Raji (cell line): ENCODE measurements around the gene FOXL3.

Source experiments
- POLR2A ChIP-seq: IDR thresholded peaks from 2 replicates; pipeline ENCODE4 v1.6.1; 2011; ENCODE audit warnings: low read depth, low read length, control low read depth; ENCODE audit not compliant: insufficient read depth

Gene FOXL3

DNA sequence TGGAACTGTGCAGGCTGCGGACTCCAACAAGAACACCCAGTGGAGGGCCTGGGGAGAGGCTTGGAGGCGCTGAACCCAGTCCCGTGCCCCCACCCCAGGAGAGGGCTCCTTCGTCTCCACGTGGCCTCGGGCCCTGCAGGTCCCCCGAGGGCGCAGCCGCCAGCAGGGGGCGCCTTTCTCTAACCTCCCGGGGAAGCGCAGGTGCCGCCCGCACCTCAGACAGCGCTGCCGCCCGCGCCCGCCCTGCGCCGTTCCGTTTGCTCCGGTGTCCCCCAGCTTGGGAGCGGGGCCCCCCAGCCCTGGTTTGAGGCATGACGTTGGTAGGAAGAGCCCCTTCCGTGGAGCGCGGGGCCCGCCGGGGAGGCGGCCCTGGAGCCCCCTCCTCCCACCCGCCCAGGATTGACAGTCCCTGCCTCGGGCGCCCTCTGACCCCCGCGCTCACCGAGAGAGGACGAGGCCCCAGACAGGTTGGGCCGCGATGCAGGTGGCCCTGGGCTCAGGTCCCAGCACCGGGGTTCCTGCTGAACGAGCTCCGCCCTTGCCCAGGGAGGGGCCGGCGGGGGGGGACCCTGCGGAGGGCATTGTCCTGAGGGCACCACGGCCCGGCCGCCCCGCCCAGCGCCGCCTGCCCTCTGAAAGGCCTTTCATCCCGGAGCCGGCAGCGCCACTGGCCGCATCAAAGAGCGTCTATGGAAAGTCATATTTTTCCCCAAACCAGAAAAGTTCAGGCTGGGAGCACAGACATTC, 42.8 kb downstream of the FOXL3 start:
- TF ChIP-seq POLR2A, result no peak

DNA sequence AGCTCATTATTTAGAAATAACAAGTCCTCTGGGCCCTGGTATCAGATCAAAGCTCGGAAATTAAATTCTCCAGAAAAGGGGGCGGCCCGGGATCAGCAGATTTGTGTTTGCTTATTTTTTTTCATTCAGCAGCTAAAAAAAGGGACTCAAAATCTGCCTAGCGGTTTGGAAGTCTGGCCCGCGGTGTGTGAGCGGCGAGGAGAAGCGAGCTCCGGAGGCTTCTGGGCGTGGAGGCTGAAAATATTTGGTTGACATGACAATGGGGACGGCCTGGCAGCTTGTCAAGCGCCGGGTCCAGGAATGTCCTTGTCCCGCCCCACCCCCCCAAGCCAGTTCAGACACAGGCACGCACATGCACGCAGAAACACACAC, 43.4 kb downstream of the FOXL3 start:
- TF ChIP-seq POLR2A, result no peak

- no peak for TF ChIP-seq POLR2A
Measured at GRCh38 chr7:334618-335357, 44.8 kb downstream of the FOXL3 start.

DNA sequence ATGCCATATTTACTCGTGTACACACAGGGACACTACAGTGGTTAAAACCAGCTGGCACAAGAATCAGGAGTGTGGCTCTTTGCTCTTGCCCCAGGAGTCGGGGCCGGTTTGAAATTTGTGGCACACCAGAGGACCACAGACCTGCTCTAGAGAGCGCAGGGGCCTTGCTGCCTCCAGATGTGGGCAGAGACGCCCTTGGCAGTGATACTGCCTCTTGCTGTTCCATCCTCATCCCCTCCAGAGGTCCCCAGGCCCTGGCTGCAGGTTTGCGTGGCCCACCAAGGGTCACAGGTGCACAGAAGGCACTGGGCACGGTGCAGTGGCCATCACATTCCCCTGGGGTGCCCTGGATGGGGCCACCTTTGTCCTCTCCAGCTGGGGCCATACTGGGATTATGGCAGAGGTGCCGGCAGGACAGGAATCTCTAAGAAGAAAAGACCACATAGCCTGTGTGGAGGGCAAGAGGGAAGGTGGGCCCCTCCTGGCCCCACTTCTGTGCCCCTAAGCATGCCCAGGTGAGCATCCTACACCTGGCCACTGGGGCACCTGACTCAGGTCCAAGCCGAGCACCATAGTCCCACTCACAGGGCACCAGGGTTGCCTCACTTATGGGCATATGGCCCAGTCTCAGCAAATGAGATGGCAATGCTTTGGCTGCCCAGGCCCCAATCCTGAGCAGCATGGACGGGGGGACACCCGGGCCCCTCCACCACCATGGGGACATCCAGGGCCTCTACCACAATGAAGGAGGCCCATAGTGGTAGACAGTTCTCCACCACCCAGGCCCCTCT, 45.6 kb downstream of the FOXL3 start:
- no peak for TF ChIP-seq POLR2A

GRCh38 chr7:336810-337566, 47.0 kb downstream of the FOXL3 start:
- TF ChIP-seq POLR2A, result no peak

GRCh38 chr7:337567-337951, 47.6 kb downstream of the FOXL3 start:
- TF ChIP-seq POLR2A, result no peak

- no peak for TF ChIP-seq POLR2A
Measured at GRCh38 chr7:338295-339061, 48.5 kb downstream of the FOXL3 start.

DNA sequence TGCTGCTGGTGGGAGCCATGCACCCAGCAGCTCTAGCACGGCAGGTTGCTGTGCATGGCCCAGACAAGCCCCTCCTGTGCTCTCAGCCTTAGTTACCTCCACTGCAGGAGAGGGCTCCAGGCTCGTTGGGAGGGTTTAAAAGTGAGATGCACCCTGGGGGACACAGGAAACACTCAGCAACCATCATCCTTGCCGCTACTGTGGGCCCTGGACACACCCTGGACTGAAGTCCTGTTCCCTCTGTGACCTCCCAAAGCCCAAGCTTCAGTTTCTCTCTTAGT, 49.0 kb downstream of the FOXL3 start:
- no peak for TF ChIP-seq POLR2A

DNA sequence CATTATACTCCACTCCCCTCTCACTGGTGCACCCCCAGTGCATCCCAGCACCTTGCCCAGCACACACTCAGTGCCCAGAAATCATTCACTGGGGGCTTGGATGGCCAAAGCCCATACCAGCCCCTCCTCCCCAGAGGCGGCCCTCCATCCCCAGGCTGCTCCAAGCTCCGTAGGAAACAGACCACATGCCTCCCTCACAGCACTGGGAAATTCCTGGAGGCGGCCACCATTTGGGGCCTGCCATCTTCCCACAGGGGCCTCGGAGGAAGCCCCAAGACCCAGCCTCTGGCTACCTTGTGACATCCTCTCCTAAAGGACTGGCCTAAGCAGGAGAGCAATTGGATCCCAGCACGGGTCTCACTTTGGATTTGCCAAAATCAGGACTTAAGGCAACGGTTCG, 49.7 kb downstream of the FOXL3 start:
- TF ChIP-seq POLR2A, result no peak

DNA sequence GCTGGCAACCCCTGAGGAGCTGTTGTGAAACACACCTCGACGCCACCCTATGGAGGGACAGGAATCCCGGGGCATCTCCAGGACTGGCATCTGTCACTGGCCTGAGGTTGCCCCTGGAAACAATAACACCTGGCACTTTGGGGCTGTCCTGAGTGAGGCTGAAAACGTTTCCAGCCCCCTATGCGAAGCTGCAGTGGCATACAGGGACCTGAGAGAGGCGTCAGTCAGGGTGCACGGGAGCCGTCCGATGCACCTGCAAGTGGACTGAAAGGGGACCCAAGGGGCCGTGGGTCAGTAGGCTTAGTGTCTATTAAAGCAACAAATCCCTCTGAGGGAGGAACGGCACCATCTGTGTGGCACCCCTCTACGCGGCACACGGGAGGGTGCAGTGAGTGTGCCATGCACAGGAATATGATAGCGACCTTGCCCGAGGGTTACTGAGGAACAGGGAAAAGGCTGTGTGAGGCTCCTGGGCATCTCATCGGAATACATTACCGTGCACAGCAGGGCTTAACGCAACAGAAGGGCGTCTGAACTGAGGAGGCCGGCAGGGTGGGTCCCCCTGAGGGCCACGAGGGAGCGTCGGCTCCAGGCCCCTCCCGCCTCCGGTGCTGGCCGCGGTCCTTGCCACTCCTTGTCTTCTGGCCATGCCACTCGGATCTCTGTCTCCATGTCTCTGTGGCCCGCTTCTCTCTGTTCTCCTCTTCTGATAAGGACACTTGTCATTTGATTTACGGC, 50.4 kb downstream of the FOXL3 start:
- no peak for TF ChIP-seq POLR2A
